CD4-positive, alpha-beta T cell treated with Interferon alpha-2 for 1 hour (primary cell): ENCODE results near the gene PILRA.
"Not testable (repeated sequence)": the region's sequence is repeated elsewhere in the genome, so short reads cannot be mapped to it uniquely, and the experiment has no call there.

Source experiments
- DNase-seq, 2 donors: peaks; one replicate each; pipeline ENCODE4 v3.0.0-alpha.2; 2020 to 2022

The PILRA gene

GRCh38 chr7:100358027-100358856, 15.0 kb upstream of the PILRA start, which contains the start of gene PILRB:
Gene PILRB (plus strand): TSS chr7:100358117. CDS start chr7:100358303, 186 bp downstream.
- DNase-seq: no peak

GRCh38 chr7:100358857-100359212, 14.5 kb upstream of the PILRA start:
- DNase-seq: no peak

- DNase-seq: no peak
Observed at GRCh38 chr7:100360135-100360854, 13.0 kb upstream of the PILRA start.

- DNase-seq: no peak
Observed at GRCh38 chr7:100363098-100363497, 10.2 kb upstream of the PILRA start.

- DNase-seq: not testable (repeated sequence)
Observed at GRCh38 chr7:100363797-100364196, 9.5 kb upstream of the PILRA start.

GRCh38 chr7:100364480-100364879, 8.8 kb upstream of the PILRA start:
- DNase-seq: no peak

GRCh38 chr7:100365998-100366367, 7.3 kb upstream of the PILRA start:
- not testable (repeated sequence) for DNase-seq

- DNase-seq: no peak
Observed at GRCh38 chr7:100366411-100367250, 6.7 kb upstream of the PILRA start.

GRCh38 chr7:100367251-100367620, 6.1 kb upstream of the PILRA start:
- DNase-seq: no peak

GRCh38 chr7:100367676-100368613, 5.3 kb upstream of the PILRA start:
- DNase-seq: peak in 1 of 2 donors; percentile 52

GRCh38 chr7:100369105-100369504, 4.2 kb upstream of the PILRA start:
- DNase-seq: peak; percentile 45 to 87

GRCh38 chr7:100370303-100370702, 3.0 kb upstream of the PILRA start:
- no peak for DNase-seq

- no peak for DNase-seq
Observed at GRCh38 chr7:100370746-100371145, 2.5 kb upstream of the PILRA start.

- no peak for DNase-seq
Observed at GRCh38 chr7:100371561-100372171, 1.6 kb upstream of the PILRA start.

- peak; percentile 24 to 67 for DNase-seq
Observed at GRCh38 chr7:100372256-100372655, 1.0 kb upstream of the PILRA start.

GRCh38 chr7:100372694-100373093, 593 bp upstream of the PILRA start:
- DNase-seq: no peak

- not testable (repeated sequence) for DNase-seq
Observed at GRCh38 chr7:100373870-100374598, 747 bp downstream of the PILRA start.

GRCh38 chr7:100374601-100375000, 1.3 kb downstream of the PILRA start:
- DNase-seq: no peak

GRCh38 chr7:100376066-100376465, 2.8 kb downstream of the PILRA start:
- no peak for DNase-seq

GRCh38 chr7:100378114-100378755, 4.9 kb downstream of the PILRA start:
- no peak for DNase-seq
